ENCODE results near the gene ARHGAP24. TPM values are rescaled to one million over a fixed set of nuclear protein-coding genes. Genes with fewer than 3 reads are reported as not detected.

The ARHGAP24 gene
- total and polyA plus RNA-seq, 8 donors: 22.0 to 35.0 (median 25.8) TPM

- H3K4me3 ChIP-seq: no peak overlapping the region
- intact Hi-C loops (cut with DNase I): no loop called here
- no peaks in the 10 kb centered on the region for H3K36me3 ChIP-seq
- no peaks in the 10 kb centered on the region for H3K4me1 ChIP-seq
- ATAC-seq (no peak), DNase-seq (no peak)
- H3K9me3 ChIP-seq: no peaks in the 10 kb centered on the region
- no peak overlapping the region for H3K27ac ChIP-seq
- no peaks in the 10 kb centered on the region for H3K27me3 ChIP-seq
- TF ChIP-seq CTCF (IDR thresholded peaks at IDR 0.05): no peak
Observed at GRCh38 chr4:85459736-85460135, 15.2 kb upstream of the ARHGAP24 start.

GRCh38 chr4:85474356-85474755 is 594 bp upstream of the ARHGAP24 start:
- peak overlapping the region in 1 of 2 donors; percentile 94 for H3K27ac ChIP-seq
- no peak for ATAC-seq
- DNase-seq: no peak

DNA sequence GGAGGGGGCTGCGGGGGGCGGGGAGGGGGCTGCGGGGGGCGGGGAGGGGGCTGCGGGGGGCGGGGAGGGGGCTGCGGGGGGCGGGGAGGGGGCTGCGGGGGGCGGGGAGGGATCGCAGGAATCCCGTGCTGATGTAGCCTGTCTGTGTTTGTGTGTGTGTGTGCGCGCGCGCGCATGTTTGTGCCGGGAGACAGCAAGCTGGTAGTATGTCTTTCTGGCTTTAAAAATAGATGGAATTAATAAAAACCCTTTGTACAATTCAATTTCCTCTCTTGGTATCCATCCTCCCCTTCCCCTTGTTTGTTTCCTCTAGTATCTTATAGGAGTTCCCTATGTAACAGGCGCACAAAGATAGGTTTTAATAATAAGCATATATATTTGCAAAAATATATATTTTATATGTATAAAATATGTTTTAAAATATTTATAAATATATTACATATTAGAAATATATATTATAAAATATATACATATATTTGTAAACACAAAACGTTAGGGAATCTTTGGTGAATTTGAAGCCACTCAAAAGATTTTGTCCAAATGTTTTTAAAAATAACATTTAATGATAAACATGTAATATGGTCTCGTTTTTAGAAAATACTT is 782 bp downstream of the ARHGAP24 start:
- peak overlapping the region; percentile 55 to 70 for H3K4me3 ChIP-seq
- ATAC-seq: peak; percentile 7
- H3K27ac ChIP-seq: peak overlapping the region in 1 of 2 donors; percentile 94
- DNase-seq: peak; percentile 48 to 81 (median 62)
- TF ChIP-seq CTCF (IDR thresholded peaks at IDR 0.05): no peak
- intact Hi-C loops (cut with DNase I): no loop called here
- H3K27me3 ChIP-seq: peaks cover 0 to 9% of the 10 kb centered on the region in 2 donors
- H3K36me3 ChIP-seq: no peaks in the 10 kb centered on the region
- H3K4me1 ChIP-seq: peaks cover 0 to 29% of the 10 kb centered on the region in 2 donors
- no peaks in the 10 kb centered on the region for H3K9me3 ChIP-seq

More at GRCh38 chr4:85474356-85474755, 594 bp upstream of the ARHGAP24 start:
- intact Hi-C loops (cut with DNase I): no loop called here
- no peaks in the 10 kb centered on the region for H3K9me3 ChIP-seq
- no peak for TF ChIP-seq CTCF (IDR thresholded peaks at IDR 0.05)
- peaks cover 0 to 29% of the 10 kb centered on the region in 2 donors for H3K4me1 ChIP-seq
- no peaks in the 10 kb centered on the region for H3K36me3 ChIP-seq
- H3K27me3 ChIP-seq: peaks cover 0 to 9% of the 10 kb centered on the region in 2 donors
- peak overlapping the region; percentile 55 to 70 for H3K4me3 ChIP-seq

- no peak for TF ChIP-seq CTCF (IDR thresholded peaks at IDR 0.05)
- peak overlapping the region; percentile 55 to 70 for H3K4me3 ChIP-seq
- DNase-seq: no peak
- intact Hi-C loops (cut with DNase I): no loop called here
- no peaks in the 10 kb centered on the region for H3K9me3 ChIP-seq
- no peak for ATAC-seq
- H3K27me3 ChIP-seq: peaks cover 0 to 9% of the 10 kb centered on the region in 2 donors
- peak overlapping the region; percentile 5 to 14 for H3K27ac ChIP-seq
- peaks cover 0 to 29% of the 10 kb centered on the region in 2 donors for H3K4me1 ChIP-seq
- H3K36me3 ChIP-seq: no peaks in the 10 kb centered on the region
Observed at GRCh38 chr4:85476381-85476780, 1.4 kb downstream of the ARHGAP24 start.

- DNase-seq (no peak), ATAC-seq (no peak)
- peaks cover 0 to 34% of the 10 kb centered on the region in 2 donors for H3K4me1 ChIP-seq
- TF ChIP-seq CTCF (IDR thresholded peaks at IDR 0.05): no peak
- no peak overlapping the region for H3K27ac ChIP-seq
- peaks cover 0 to 9% of the 10 kb centered on the region in 2 donors for H3K27me3 ChIP-seq
- intact Hi-C loops (cut with DNase I): no loop called here
- no peaks in the 10 kb centered on the region for H3K9me3 ChIP-seq
- H3K36me3 ChIP-seq: no peaks in the 10 kb centered on the region
- H3K4me3 ChIP-seq: peak overlapping the region in 1 of 2 donors; percentile 55
Observed at GRCh38 chr4:85477534-85477933, 2.6 kb downstream of the ARHGAP24 start.
